H54 (cell line): ENCODE data around the gene CTBP1.
"Not testable (repeated sequence)": the region's sequence is repeated elsewhere in the genome, so short reads cannot be mapped to it uniquely, and the experiment has no call there.

Experiments
- DNase-seq: peaks from one replicate; pipeline ENCODE4 v3.0.0; 2011; ENCODE audit warnings: low spot score, mixed read lengths; ENCODE audit not compliant: insufficient read length
- FAIRE-seq: peaks from 3 replicates; lab custom pipeline; 2011; peaks lifted over from hg19 to GRCh38; lab: Jason Lieb, UNC
- POLR2A ChIP-seq: IDR thresholded peaks from 2 replicates; pipeline ENCODE4 v1.6.1; 2011; ENCODE audit warnings: low read depth, mild to moderate bottlenecking, low read length

The CTBP1 gene

GRCh38 chr4:1241936-1242505, 6.9 kb downstream of the CTBP1 start:
- DNase-seq (no peak), FAIRE-seq (no peak)
- no peak for TF ChIP-seq POLR2A

GRCh38 chr4:1241466-1241935, 7.4 kb downstream of the CTBP1 start:
- FAIRE-seq (no peak), DNase-seq (no peak)
- no peak for TF ChIP-seq POLR2A

- no peak for TF ChIP-seq POLR2A
- DNase-seq (no peak), FAIRE-seq (no peak)
Observed at GRCh38 chr4:1240721-1241465, 8.0 kb downstream of the CTBP1 start.

GRCh38 chr4:1239950-1240307, 9.0 kb downstream of the CTBP1 start:
- TF ChIP-seq POLR2A: no peak
- DNase-seq (no peak), FAIRE-seq (no peak)

- FAIRE-seq (no peak), DNase-seq (no peak)
- TF ChIP-seq POLR2A: no peak
Observed at GRCh38 chr4:1239141-1239949, 9.6 kb downstream of the CTBP1 start.

GRCh38 chr4:1238676-1239000, 10.3 kb downstream of the CTBP1 start:
- no peak for TF ChIP-seq POLR2A
- DNase-seq (no peak), FAIRE-seq (no peak)

GRCh38 chr4:1237981-1238675, 10.8 kb downstream of the CTBP1 start:
- TF ChIP-seq POLR2A: no peak
- FAIRE-seq (no peak), DNase-seq (no peak)

GRCh38 chr4:1237261-1237660, 11.7 kb downstream of the CTBP1 start:
- not testable (repeated sequence) for DNase-seq, FAIRE-seq

- not testable (repeated sequence) for FAIRE-seq, DNase-seq
Observed at GRCh38 chr4:1236836-1237235, 12.1 kb downstream of the CTBP1 start.

- no peak for DNase-seq
- FAIRE-seq: no peak
- no peak for TF ChIP-seq POLR2A
Observed at GRCh38 chr4:1236103-1236641, 12.8 kb downstream of the CTBP1 start.

GRCh38 chr4:1235381-1236102, 13.4 kb downstream of the CTBP1 start:
- no peak for DNase-seq
- no peak for FAIRE-seq
- TF ChIP-seq POLR2A: no peak

- DNase-seq (no peak), FAIRE-seq (no peak)
- TF ChIP-seq POLR2A: no peak
Observed at GRCh38 chr4:1234811-1235292, 14.1 kb downstream of the CTBP1 start.

GRCh38 chr4:1234309-1234695, 14.6 kb downstream of the CTBP1 start:
- no peak for FAIRE-seq
- no peak for TF ChIP-seq POLR2A
- DNase-seq: no peak
